K562 (cell line): ENCODE measurements around the gene ARHGAP8. TPM values are rescaled to one million over a fixed set of nuclear protein-coding genes. Genes with fewer than 3 reads are reported as not detected.

Source experiments
- ATAC-seq: fragments of 200-7000 bp; cut with Tn5 transposase; 3 replicates; pipeline ENCODE4 v1.9.1; 2020; ENCODE audit warnings: moderate library complexity
- BruUV-seq: library from RNA; stranded (reverse); fragments of 400-500 nt; replicated peaks from 2 replicates; lab custom pipeline; 2021; lab: Mats Ljungman, UMichigan
- CTCF ChIA-PET: fragments of 300-600 bp; formaldehyde crosslinking; extraction: SDS; loops from one replicate; lab custom pipeline; 2021; ENCODE audit warnings: low intra/inter-chr PET ratio; lab: Yijun Ruan, JAX
- POLR2A ChIA-PET: fragments of 300-600, 350-650 bp; sonication (Branson Sonifier 250); formaldehyde crosslinking; extraction: SDS; loops from one replicate; lab custom pipeline; 2021; ENCODE audit warnings: antibody characterized with exemption, inconsistent platforms; lab: Yijun Ruan, JAX
- DNase-seq, 4 experiments: peaks; one replicate each; pipeline versions ENCODE4 v3.0.0 to v3.0.0-alpha.2; 2011 to 2018; ENCODE audit warnings: low spot score in 3 of 4, mixed read lengths in 3 of 4; ENCODE audit errors: extremely low read depth in 1 of 4
- FAIRE-seq: peaks from 2 replicates; lab custom pipeline; 2011; peaks lifted over from hg19 to GRCh38; lab: Jason Lieb, UNC
- H2AFZ ChIP-seq: 2 replicates; pipeline ENCODE4 v1.6.0; 2011; ENCODE audit warnings: low read depth, low read length, control low read depth, inconsistent platforms
- H3K27ac ChIP-seq: fragments of 200-600 bp; 3 replicates; pipeline ENCODE4 v1.8.0; 2011; ENCODE audit warnings: low read depth, mild to moderate bottlenecking, control low read depth, inconsistent platforms, low read length, moderate library complexity, mixed read lengths; ENCODE audit errors: extremely low read depth
- H3K27me3 ChIP-seq, 2 experiments: fragments of 300-600 bp in 1 of 2; 2 replicates in 1 of 2; 3 replicates in 1 of 2; pipeline versions ENCODE4 v1.6.0 to v1.8.0; 2011; ENCODE audit warnings: inconsistent platforms in 2 of 2, low read length in 2 of 2, mild to moderate bottlenecking in 1 of 2, mixed read lengths in 1 of 2, moderate library complexity in 1 of 2; ENCODE audit not compliant: control insufficient read depth in 2 of 2, insufficient read depth in 2 of 2
- H3K36me3 ChIP-seq: fragments of 300-600 bp; 3 replicates; pipeline ENCODE4 v1.8.0; 2011; ENCODE audit warnings: mild to moderate bottlenecking, low read length, inconsistent platforms; ENCODE audit not compliant: control insufficient read depth, insufficient read depth
- H3K4me1 ChIP-seq, 2 experiments: fragments of 200-600 bp in 1 of 2; replicated peaks in 1 of 2; 2 replicates in 1 of 2; 3 replicates in 1 of 2; pipeline versions ENCODE4 v1.5.1 to v1.8.0; 2011; ENCODE audit warnings: inconsistent platforms in 2 of 2, low read length in 2 of 2, mild to moderate bottlenecking in 1 of 2, mixed read lengths in 1 of 2, moderate library complexity in 1 of 2; ENCODE audit not compliant: control insufficient read depth in 2 of 2, insufficient read depth in 2 of 2
- H3K4me2 ChIP-seq: 2 replicates; pipeline ENCODE4 v1.6.1; 2011; ENCODE audit warnings: low read length, control low read depth, inconsistent platforms, mixed read lengths; ENCODE audit not compliant: insufficient read depth
- H3K4me3 ChIP-seq: fragments of 200-600 bp; sonication (generic), shearing (Covaris generic); 2 replicates; pipeline ENCODE4 v1.5.1; 2016; ENCODE audit warnings: control low read depth, inconsistent platforms
- H3K79me2 ChIP-seq: fragments of 200-600 bp; 3 replicates; pipeline ENCODE4 v1.8.0; 2011; ENCODE audit warnings: low read length, inconsistent platforms; ENCODE audit not compliant: control insufficient read depth, insufficient read depth
- H3K9ac ChIP-seq, 2 experiments: 2 replicates each; pipeline versions ENCODE4 v1.6.0 to v1.6.1; 2011; ENCODE audit warnings: low read depth in 2 of 2, low read length in 2 of 2, control low read depth in 1 of 2, inconsistent platforms in 1 of 2, mild to moderate bottlenecking in 1 of 2, mixed read lengths in 1 of 2; ENCODE audit not compliant: insufficient read depth in 1 of 2
- H3K9me1 ChIP-seq: one replicate; pipeline ENCODE4 v1.6.0; 2011; ENCODE audit warnings: inconsistent platforms, mild to moderate bottlenecking, low read length, moderate library complexity; ENCODE audit not compliant: control insufficient read depth, insufficient read depth
- H3K9me3 ChIP-seq: replicated peaks from 2 replicates; pipeline ENCODE4 v1.5.1; 2011; ENCODE audit warnings: low read depth, low read length, inconsistent platforms; ENCODE audit not compliant: control insufficient read depth, insufficient read depth
- H4K20me1 ChIP-seq: replicated peaks from 2 replicates; pipeline ENCODE4 v1.6.1; 2011; ENCODE audit warnings: low read length, inconsistent platforms, mixed read lengths; ENCODE audit not compliant: control insufficient read depth, insufficient read depth
- BCOR ChIP-seq: fragments of 450-650 bp; IDR thresholded peaks from 2 replicates; pipeline ENCODE4 v1.6.1; 2016
- CSDE1 ChIP-seq, 2 experiments: fragments of 450-650 bp; IDR thresholded peaks; 2 replicates each; pipeline ENCODE4 v1.6.1; 2016; ENCODE audit warnings: mild to moderate bottlenecking in 1 of 2
- FOXA3 ChIP-seq, 2 experiments: fragments of 450-650 bp in 1 of 2; sonication (generic) in 1 of 2; formaldehyde crosslinking; IDR thresholded peaks in 1 of 2; conservative IDR thresholded peaks in 1 of 2; 2 replicates each; pipeline versions ENCODE4 v1.4.0 to v1.8.0; 2020 to 2022; ENCODE audit warnings: mild to moderate bottlenecking in 2 of 2, missing genetic modification reagents in 1 of 2
- GABPA ChIP-seq: fragments of 200-800 bp; sonication (Bioruptor generic); conservative IDR thresholded peaks from 2 replicates; pipeline ENCODE4 v1.6.1; 2016; ENCODE audit warnings: low read depth, missing genetic modification characterization, missing compliant biosample characterization
- RBM25 ChIP-seq: fragments of 200-400 bp; formaldehyde crosslinking; IDR thresholded peaks from 2 replicates; pipeline ENCODE4 v1.6.1; 2018; ENCODE audit warnings: low read length, low read depth, moderate library complexity; ENCODE audit not compliant: severe bottlenecking
- SMARCA4 ChIP-seq: fragments of 450-650 bp; IDR thresholded peaks from 2 replicates; pipeline ENCODE4 v1.6.1; 2016
- YBX1 ChIP-seq: fragments of 450-650 bp; IDR thresholded peaks from 2 replicates; pipeline ENCODE4 v1.7.1; 2016; ENCODE audit warnings: mild to moderate bottlenecking
- ZNF134 ChIP-seq: fragments of 250-450 bp; sonication (Bioruptor Pico); conservative IDR thresholded peaks from 2 replicates; pipeline ENCODE4 v1.4.0; 2020
- ZNF146 ChIP-seq: IDR thresholded peaks from one replicate; pipeline ENCODE4 v1.6.1; 2018; ENCODE audit warnings: missing compliant biosample characterization; ENCODE audit not compliant: unreplicated experiment
- ZSCAN29 ChIP-seq: fragments of 450-650 bp; IDR thresholded peaks from 2 replicates; pipeline ENCODE4 v1.6.1; 2017
- WGBS: fragments of 100-300 bp; shearing (Covaris generic); methylation state at CpG from one replicate; pipeline ENCODE4 v1.1.6; 2016; ENCODE audit warnings: low coverage, mixed read lengths; ENCODE audit not compliant: insufficient coverage; ENCODE audit errors: missing lambda C conversion rate; 5-methylcytosine and 5-hydroxymethylcytosine counted together
- in situ Hi-C: fragments of 300-500 bp; cut with MboI; formaldehyde crosslinking; loops from 4 replicates; pipeline ENCODE4 v1.15.0; 2018; ENCODE audit warnings: inconsistent platforms, mixed read lengths
- intact Hi-C: fragments of 100-400 bp; cut with micrococcal nuclease; formaldehyde crosslinking; loops from 2 replicates; pipeline ENCODE4 v1.14.2; 2022
- polyA plus RNA-seq, 8 experiments: library from polyadenylated mRNA; depleted of rRNA in 4 of 8; stranded (reverse) in 5 of 8; unstranded in 3 of 8; fragments of >200 nt; fragmentation: Nextera tagmentation in 2 of 8; fragmentation: Illumina TruSeq in 1 of 8; extraction: Ambion mirVana in 2 of 8; extraction: Trizol in 1 of 8; gene quantifications; 2 replicates each; pipeline versions ENCODE4 v1.2.1 to v1.2.3, GENCODE V29; 2011 to 2014; ENCODE audit warnings: inconsistent platforms in 1 of 8, missing spikeins in 1 of 8
- total RNA-seq, 7 experiments: library from RNA; depleted of rRNA in 6 of 7; stranded (reverse); fragments of >200 nt in 6 of 7; fragmentation: Illumina TruSeq in 2 of 7; extraction: Trizol in 2 of 7; gene quantifications; 2 replicates each; pipeline versions ENCODE4 v1.2.1 to v1.2.3, GENCODE V29; 2011 to 2021; ENCODE audit warnings: low replicate concordance in 1 of 7
- TF ChIP-seq, protein P1 (sequence below): IDR thresholded peaks from 2 replicates; pipeline ENCODE4 v1.6.1; 2016; ENCODE audit warnings: missing genetic modification characterization, missing compliant biosample characterization
- TF ChIP-seq, protein P2 (sequence below): fragments of 150-350 bp; IDR thresholded peaks from 2 replicates; pipeline ENCODE4 v1.6.1; 2014; ENCODE audit warnings: low read depth, mild to moderate bottlenecking, low read length, borderline replicate concordance

The ARHGAP8 gene
- total and polyA plus RNA-seq, 9 of the 15 experiments (the other 6 are each of a cell fraction or from before 2014, with no cell fraction given) = 0.15 to 2.2 (median 0.62) TPM

DNA sequence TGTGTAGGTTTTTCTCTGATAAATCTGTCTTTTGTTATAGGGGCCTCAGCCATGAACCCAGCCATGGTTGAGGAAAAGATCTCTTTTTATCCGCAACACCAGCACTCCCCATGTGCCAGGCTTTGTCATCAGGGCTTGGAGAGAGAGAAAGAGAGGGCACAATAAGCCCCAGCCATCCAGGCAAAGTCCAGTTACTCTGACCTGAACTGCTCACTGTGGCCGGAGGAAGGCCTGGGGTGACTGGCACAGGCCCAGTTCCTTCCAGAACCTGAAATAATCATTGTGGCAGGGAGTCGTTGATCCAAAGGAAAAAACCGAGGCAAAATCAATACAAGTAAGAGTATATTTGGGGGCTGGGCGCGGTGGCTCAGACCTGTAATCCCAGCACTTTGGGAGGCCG lies 3.9 kb upstream of the ARHGAP8 start (continued):
- TF ChIP-seq GABPA (tag) (no peak), CSDE1 (IDR thresholded peaks at IDR 0.05) (no peak)
- TF ChIP-seq, protein P1, sequence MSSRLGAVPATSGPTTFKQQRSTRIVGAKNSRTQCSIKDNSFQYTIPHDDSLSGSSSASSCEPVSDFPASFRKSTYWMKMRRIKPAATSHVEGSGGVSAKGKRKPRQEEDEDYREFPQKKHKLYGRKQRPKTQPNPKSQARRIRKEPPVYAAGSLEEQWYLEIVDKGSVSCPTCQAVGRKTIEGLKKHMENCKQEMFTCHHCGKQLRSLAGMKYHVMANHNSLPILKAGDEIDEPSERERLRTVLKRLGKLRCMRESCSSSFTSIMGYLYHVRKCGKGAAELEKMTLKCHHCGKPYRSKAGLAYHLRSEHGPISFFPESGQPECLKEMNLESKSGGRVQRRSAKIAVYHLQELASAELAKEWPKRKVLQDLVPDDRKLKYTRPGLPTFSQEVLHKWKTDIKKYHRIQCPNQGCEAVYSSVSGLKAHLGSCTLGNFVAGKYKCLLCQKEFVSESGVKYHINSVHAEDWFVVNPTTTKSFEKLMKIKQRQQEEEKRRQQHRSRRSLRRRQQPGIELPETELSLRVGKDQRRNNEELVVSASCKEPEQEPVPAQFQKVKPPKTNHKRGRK (tag) = no peak

DNA sequence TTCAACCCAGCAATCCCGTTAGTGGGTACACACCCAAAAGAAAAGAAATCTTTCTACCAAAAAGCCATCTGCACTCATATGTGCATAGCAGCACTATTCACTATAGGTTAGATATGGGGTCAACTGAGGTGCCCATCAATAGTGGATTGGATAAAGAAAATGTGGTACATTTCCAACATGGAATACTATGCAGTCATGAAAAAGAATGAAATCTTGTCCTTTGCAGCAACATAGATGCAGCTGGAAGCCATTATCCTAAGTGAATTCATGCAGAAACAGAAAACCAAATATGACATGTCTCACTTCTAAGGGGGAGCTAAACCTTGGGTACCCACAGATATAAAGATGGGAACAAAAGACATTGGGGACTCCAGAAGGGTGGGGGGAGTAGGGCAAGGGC lies 1.9 kb upstream of the ARHGAP8 start:
- Histone ChIP-seq H3K9me3 (no peaks in the 10 kb centered on the region), H3K4me1 (peaks cover 4 to 21% of the 10 kb centered on the region in 2 experiments; a peak in 3 of 5 replicates), H4K20me1 (no peaks in the 10 kb centered on the region), H3K4me2 (no peak overlapping the region), H3K9ac (no peak overlapping the region), H3K27me3 (peaks cover 7 to 18% of the 10 kb centered on the region in 2 experiments; a peak in 2 of 5 replicates), H3K36me3 (no peaks in the 10 kb centered on the region), H3K27ac (no peak overlapping the region), H2AFZ (no peak overlapping the region), H3K4me3 (no peak overlapping the region), H3K9me1 (no peaks in the 10 kb centered on the region), H3K79me2 (no peaks in the 10 kb centered on the region)
- WGBS = 71% methylated on average over 1 of the region's 1 CpG
- TF ChIP-seq SMARCA4 (no peak), ZSCAN29 (no peak), FOXA3 (CRISPR knock-in tag; conservative IDR thresholded peaks at IDR 0.05 in 1 of 2, IDR thresholded peaks at IDR 0.05 in 1 of 2) (no peak), ZNF134 (no peak), RBM25 (peak; percentile 69), ZNF146 (CRISPR knock-in tag) (peak; percentile 89), BCOR (peak; percentile 53; the same call in 1 of the 2 replicates), YBX1 (no peak)
- TF ChIP-seq, protein P2, sequence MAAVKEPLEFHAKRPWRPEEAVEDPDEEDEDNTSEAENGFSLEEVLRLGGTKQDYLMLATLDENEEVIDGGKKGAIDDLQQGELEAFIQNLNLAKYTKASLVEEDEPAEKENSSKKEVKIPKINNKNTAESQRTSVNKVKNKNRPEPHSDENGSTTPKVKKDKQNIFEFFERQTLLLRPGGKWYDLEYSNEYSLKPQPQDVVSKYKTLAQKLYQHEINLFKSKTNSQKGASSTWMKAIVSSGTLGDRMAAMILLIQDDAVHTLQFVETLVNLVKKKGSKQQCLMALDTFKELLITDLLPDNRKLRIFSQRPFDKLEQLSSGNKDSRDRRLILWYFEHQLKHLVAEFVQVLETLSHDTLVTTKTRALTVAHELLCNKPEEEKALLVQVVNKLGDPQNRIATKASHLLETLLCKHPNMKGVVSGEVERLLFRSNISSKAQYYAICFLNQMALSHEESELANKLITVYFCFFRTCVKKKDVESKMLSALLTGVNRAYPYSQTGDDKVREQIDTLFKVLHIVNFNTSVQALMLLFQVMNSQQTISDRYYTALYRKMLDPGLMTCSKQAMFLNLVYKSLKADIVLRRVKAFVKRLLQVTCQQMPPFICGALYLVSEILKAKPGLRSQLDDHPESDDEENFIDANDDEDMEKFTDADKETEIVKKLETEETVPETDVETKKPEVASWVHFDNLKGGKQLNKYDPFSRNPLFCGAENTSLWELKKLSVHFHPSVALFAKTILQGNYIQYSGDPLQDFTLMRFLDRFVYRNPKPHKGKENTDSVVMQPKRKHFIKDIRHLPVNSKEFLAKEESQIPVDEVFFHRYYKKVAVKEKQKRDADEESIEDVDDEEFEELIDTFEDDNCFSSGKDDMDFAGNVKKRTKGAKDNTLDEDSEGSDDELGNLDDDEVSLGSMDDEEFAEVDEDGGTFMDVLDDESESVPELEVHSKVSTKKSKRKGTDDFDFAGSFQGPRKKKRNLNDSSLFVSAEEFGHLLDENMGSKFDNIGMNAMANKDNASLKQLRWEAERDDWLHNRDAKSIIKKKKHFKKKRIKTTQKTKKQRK = no peak
- POLR2A ChIA-PET = interaction anchor here (0.6 kb wide), 1 partner anchor 10 kb away, joined by 3 read pairs; no protein-coding TSS in a partner anchor
- BruUV-seq = no TSS peak
- in situ Hi-C loops = no loop called here
- intact Hi-C loops = no loop called here
- FAIRE-seq = no peak
- CTCF ChIA-PET = no interaction called here
- ATAC-seq = no peak
- no peak for DNase-seq
